Esophagus muscularis mucosa (tissue), 3 donors: Measurements from ENCODE around the gene ADAMTS2.

Experiments used
- POLR2A ChIP-seq: fragments of 450-650 bp; IDR thresholded peaks from one replicate; pipeline ENCODE4 v1.6.1; 2017; ENCODE audit warnings: antibody characterized with exemption, moderate library complexity, mild to moderate bottlenecking, low read depth
- TF ChIP-seq, protein P1 (sequence below), 3 experiments: fragments of 200-600 bp in 2 of 3; fragments of 450-650 bp in 1 of 3; sonication (generic) in 2 of 3; IDR thresholded peaks; one replicate each; pipeline ENCODE4 v1.5.1; 2017 to 2019; ENCODE audit warnings: antibody characterized with exemption in 3 of 3, mild to moderate bottlenecking in 2 of 3, moderate library complexity in 1 of 3

DNA sequence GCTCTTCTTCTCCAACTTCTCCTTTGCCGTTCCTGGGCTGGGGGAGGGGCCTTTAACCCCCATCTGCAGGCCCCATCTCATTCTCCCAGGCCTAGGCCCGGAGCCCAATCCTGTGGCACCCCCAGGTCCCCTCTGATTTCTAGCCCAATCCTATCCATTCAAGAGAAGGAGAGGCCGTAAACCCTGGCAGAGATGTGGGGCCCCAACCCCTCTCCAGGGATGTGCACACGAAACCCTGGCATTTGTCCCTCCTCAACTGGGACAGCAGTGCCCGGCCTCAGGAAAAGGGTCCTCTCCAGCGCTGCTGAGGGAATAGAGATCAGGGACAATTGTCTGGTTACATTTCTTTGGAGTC, 24.2 kb upstream of the ADAMTS2 start:
- TF ChIP-seq, protein P1, sequence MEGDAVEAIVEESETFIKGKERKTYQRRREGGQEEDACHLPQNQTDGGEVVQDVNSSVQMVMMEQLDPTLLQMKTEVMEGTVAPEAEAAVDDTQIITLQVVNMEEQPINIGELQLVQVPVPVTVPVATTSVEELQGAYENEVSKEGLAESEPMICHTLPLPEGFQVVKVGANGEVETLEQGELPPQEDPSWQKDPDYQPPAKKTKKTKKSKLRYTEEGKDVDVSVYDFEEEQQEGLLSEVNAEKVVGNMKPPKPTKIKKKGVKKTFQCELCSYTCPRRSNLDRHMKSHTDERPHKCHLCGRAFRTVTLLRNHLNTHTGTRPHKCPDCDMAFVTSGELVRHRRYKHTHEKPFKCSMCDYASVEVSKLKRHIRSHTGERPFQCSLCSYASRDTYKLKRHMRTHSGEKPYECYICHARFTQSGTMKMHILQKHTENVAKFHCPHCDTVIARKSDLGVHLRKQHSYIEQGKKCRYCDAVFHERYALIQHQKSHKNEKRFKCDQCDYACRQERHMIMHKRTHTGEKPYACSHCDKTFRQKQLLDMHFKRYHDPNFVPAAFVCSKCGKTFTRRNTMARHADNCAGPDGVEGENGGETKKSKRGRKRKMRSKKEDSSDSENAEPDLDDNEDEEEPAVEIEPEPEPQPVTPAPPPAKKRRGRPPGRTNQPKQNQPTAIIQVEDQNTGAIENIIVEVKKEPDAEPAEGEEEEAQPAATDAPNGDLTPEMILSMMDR (IDR thresholded peaks at IDR 0.05): no peak
- no peak for TF ChIP-seq POLR2A
